HepG2 (cell line): ENCODE results near the gene SRCAP. TPM values are rescaled to one million over a fixed set of nuclear protein-coding genes. Genes with fewer than 3 reads are reported as not detected.

Experiments
- BORCS8-MEF2B ChIP-seq: sonication (generic); formaldehyde crosslinking; IDR thresholded peaks from 2 replicates; pipeline ENCODE4 v1.8.0; 2022; ENCODE audit warnings: mild to moderate bottlenecking, missing genetic modification reagents
- BRD4 ChIP-seq: sonication (generic); formaldehyde crosslinking; IDR thresholded peaks from 2 replicates; pipeline ENCODE4 v1.4.0; 2020; ENCODE audit warnings: missing genetic modification reagents
- CHCHD3 ChIP-seq: sonication (generic); formaldehyde crosslinking; IDR thresholded peaks from 2 replicates; pipeline ENCODE4 v1.8.0; 2022; ENCODE audit warnings: mild to moderate bottlenecking, missing genetic modification reagents, moderate library complexity
- CSRNP2 ChIP-seq: sonication (generic); formaldehyde crosslinking; conservative IDR thresholded peaks from 2 replicates; pipeline ENCODE4 v1.8.0; 2022; ENCODE audit warnings: low read depth, missing genetic modification reagents
- JUN ChIP-seq: sonication (generic); formaldehyde crosslinking; IDR thresholded peaks from 2 replicates; pipeline ENCODE4 v1.4.0; 2020; ENCODE audit warnings: mild to moderate bottlenecking, missing genetic modification reagents
- MLLT10 ChIP-seq: sonication (generic); formaldehyde crosslinking; IDR thresholded peaks from 2 replicates; pipeline ENCODE4 v1.4.0; 2020; ENCODE audit warnings: missing genetic modification reagents
- MTA1 ChIP-seq: sonication (generic); formaldehyde crosslinking; IDR thresholded peaks from 2 replicates; pipeline ENCODE4 v1.4.0; 2020; ENCODE audit warnings: missing genetic modification reagents, mild to moderate bottlenecking, borderline replicate concordance
- NFKB2 ChIP-seq: sonication (generic); formaldehyde crosslinking; IDR thresholded peaks from 2 replicates; pipeline ENCODE4 v1.4.0; 2020; ENCODE audit warnings: missing genetic modification reagents, borderline replicate concordance
- NFKBIZ ChIP-seq: IDR thresholded peaks from 2 replicates; pipeline ENCODE4 v1.6.1; 2018; ENCODE audit warnings: missing genetic modification reagents, missing compliant biosample characterization
- PCBP2 ChIP-seq: fragments of 200-400 bp; formaldehyde crosslinking; optimal IDR thresholded peaks from 2 replicates; pipeline ENCODE3; 2018; ENCODE audit warnings: low read length, low read depth; ENCODE audit not compliant: poor library complexity, severe bottlenecking
- SAFB2 ChIP-seq: sonication (generic); formaldehyde crosslinking; IDR thresholded peaks from 2 replicates; pipeline ENCODE4 v1.5.1; 2020; ENCODE audit warnings: missing genetic modification reagents, low read depth, mild to moderate bottlenecking, borderline replicate concordance
- SOX5 ChIP-seq: IDR thresholded peaks from 2 replicates; pipeline ENCODE4 v1.6.1; 2016; ENCODE audit warnings: borderline replicate concordance
- SRF ChIP-seq: IDR thresholded peaks from 2 replicates; pipeline ENCODE4 v1.6.1; 2011; ENCODE audit warnings: mild to moderate bottlenecking, low read depth, low read length, moderate library complexity
- UBTF ChIP-seq: sonication (generic); formaldehyde crosslinking; IDR thresholded peaks from 2 replicates; pipeline ENCODE4 v1.4.0; 2020; ENCODE audit warnings: mild to moderate bottlenecking, missing genetic modification reagents
- ZBTB37 ChIP-seq: sonication (generic); formaldehyde crosslinking; IDR thresholded peaks from 2 replicates; pipeline ENCODE4 v1.4.0; 2020; ENCODE audit warnings: mild to moderate bottlenecking, missing genetic modification reagents
- ZNF18 ChIP-seq: sonication (generic); formaldehyde crosslinking; IDR thresholded peaks from 2 replicates; pipeline ENCODE4 v1.8.0; 2022; ENCODE audit warnings: mild to moderate bottlenecking, missing genetic modification reagents; ENCODE audit not compliant: insufficient replicate concordance
- ZNF451 ChIP-seq: sonication (generic); formaldehyde crosslinking; IDR thresholded peaks from 2 replicates; pipeline ENCODE4 v1.5.0; 2020; ENCODE audit warnings: mild to moderate bottlenecking, missing genetic modification reagents
- ZNF556 ChIP-seq: sonication (generic); formaldehyde crosslinking; IDR thresholded peaks from 2 replicates; pipeline ENCODE4 v1.4.0; 2020; ENCODE audit warnings: mild to moderate bottlenecking, missing genetic modification reagents, borderline replicate concordance
- ZNF577 ChIP-seq: sonication (generic); formaldehyde crosslinking; IDR thresholded peaks from 2 replicates; pipeline ENCODE4 v1.4.0; 2020; ENCODE audit warnings: mild to moderate bottlenecking, low read depth, missing genetic modification reagents, borderline replicate concordance
- ZNF749 ChIP-seq: sonication (generic); formaldehyde crosslinking; IDR thresholded peaks from 2 replicates; pipeline ENCODE4 v1.8.0; 2022; ENCODE audit warnings: mild to moderate bottlenecking, missing genetic modification reagents, moderate library complexity, borderline replicate concordance
- ZNF775 ChIP-seq: sonication (generic); formaldehyde crosslinking; IDR thresholded peaks from 2 replicates; pipeline ENCODE4 v1.4.0; 2020; ENCODE audit warnings: missing genetic modification reagents, mild to moderate bottlenecking, moderate library complexity, borderline replicate concordance
- ZNF776 ChIP-seq: sonication (generic); formaldehyde crosslinking; IDR thresholded peaks from 2 replicates; pipeline ENCODE4 v1.4.0; 2020; ENCODE audit warnings: mild to moderate bottlenecking, missing genetic modification reagents
- ZNF792 ChIP-seq: IDR thresholded peaks from 2 replicates; pipeline ENCODE4 v1.6.1; 2016
- polyA plus RNA-seq, 8 experiments: library from polyadenylated mRNA; depleted of rRNA in 3 of 8; stranded (reverse) in 7 of 8; unstranded in 1 of 8; fragments of >200 nt; fragmentation: Illumina TruSeq in 4 of 8; extraction: Trizol in 4 of 8; gene quantifications; 2 replicates each; pipeline versions ENCODE4 v1.2.1 to v1.2.3, GENCODE V29; 2011 to 2016; ENCODE audit warnings: low read depth in 4 of 8, missing spikeins in 1 of 8, mixed read lengths in 1 of 8; ENCODE audit not compliant: insufficient read depth in 1 of 8
- total RNA-seq, 5 experiments: library from RNA; depleted of rRNA; stranded (reverse); fragments of >200 nt; fragmentation: Illumina TruSeq; extraction: Trizol; gene quantifications; 2 replicates each; pipeline ENCODE4 v1.2.3, GENCODE V29; 2016; ENCODE audit warnings: low read depth in 1 of 5

Gene SRCAP
- total and polyA plus RNA-seq, 2 of the 13 experiments (the other 11 are each of a cell fraction or from before 2014, with no cell fraction given), result 4.9 to 9.0 TPM

- TF ChIP-seq UBTF (peak; percentile 14; the same call in 1 of the 2 replicates), ZNF451 (CRISPR knock-in tag) (no peak), SOX5 (peak; percentile 37; the same call in 1 of the 2 replicates), CSRNP2 (no peak), ZNF775 (CRISPR knock-in tag) (0 out of 2 replicates have a peak, but pooled peaks have one; percentile 92), JUN (CRISPR knock-in tag) (0 out of 2 replicates have a peak, but pooled peaks have one; percentile 58), SAFB2 (CRISPR knock-in tag) (peak; percentile 52; the same call in 1 of the 2 replicates), ZNF18 (CRISPR knock-in tag) (peak; percentile 7), BORCS8-MEF2B (CRISPR knock-in tag) (no peak), ZNF776 (CRISPR knock-in tag) (no peak), PCBP2 (peak; percentile 14), ZNF577 (CRISPR knock-in tag) (no peak), SRF (peak; percentile 13; the same call in 1 of the 2 replicates), ZBTB37 (CRISPR knock-in tag) (no peak), ZNF556 (CRISPR knock-in tag) (peak; percentile 84; the same call in 1 of the 2 replicates), NFKBIZ (CRISPR knock-in tag) (no peak), MTA1 (CRISPR knock-in tag) (peak; percentile 84; the same call in 1 of the 2 replicates), NFKB2 (CRISPR knock-in tag) (peak; percentile 55; the same call in 1 of the 2 replicates), MLLT10 (CRISPR knock-in tag) (no peak), BRD4 (CRISPR knock-in tag) (peak; percentile 85), CHCHD3 (no peak), ZNF792 (CRISPR knock-in tag) (peak; percentile 29), ZNF749 (CRISPR knock-in tag) (no peak)
Observed at GRCh38 chr16:30650369-30651123, 48.4 kb upstream of the SRCAP start, which contains the start of gene PRR14 (continued).
